ENCODE data around the gene NR6A1.
A peak's percentile ranks its signal among the peaks of the same experiment; 100 is the strongest.
"Not testable (repeated sequence)": the region's sequence is repeated elsewhere in the genome, so short reads cannot be mapped to it uniquely, and the experiment has no call there.

NR6A1 gene

DNA sequence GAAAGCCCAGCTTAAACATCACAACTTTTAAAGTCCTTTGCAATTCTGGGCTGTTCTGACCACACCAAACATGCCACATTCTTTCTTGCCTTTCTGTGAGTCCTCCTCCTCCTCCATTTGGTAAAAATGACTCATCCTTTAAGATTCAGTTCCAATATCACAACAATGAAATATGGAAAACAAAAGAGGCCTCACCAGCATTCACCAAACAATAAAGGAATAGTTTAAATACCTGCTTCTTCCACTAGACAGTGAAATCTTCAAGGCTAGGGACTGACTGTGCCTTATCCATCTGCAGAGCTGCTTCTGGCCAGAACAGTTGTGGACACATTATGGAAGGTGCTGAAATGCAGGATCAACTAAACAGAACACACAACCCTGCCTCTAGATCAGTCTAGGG, 36.0 kb downstream of the NR6A1 start:
- Histone ChIP-seq H4K20me1 (no peaks in the 10 kb centered on the region), H3K36me3 (peaks cover 0 to 10% (median 0%) of the 10 kb centered on the region in 11 experiments; a peak in 6 of 22 replicates), H3K27ac (no peak overlapping the region), H3K9me3 (replicated peaks in 1 of 11) (peaks cover 0 to 4% (median 0%) of the 10 kb centered on the region in 11 experiments; a peak in 1 of 22 replicates), H3K4me1 (peaks cover 11 to 21% (median 17%) of the 10 kb centered on the region in 10 experiments; a peak in 18 of 20 replicates), H3K27me3 (no peaks in the 10 kb centered on the region), H3K9ac (no peak overlapping the region), H3K4me3 (no peak overlapping the region), H3K4me2 (peak overlapping the region in 5 of 11 experiments; percentile 7 to 32 (median 16); a peak in 5 of 22 replicates)
- no peak for TF ChIP-seq Cebpa-rat (IDR thresholded peaks at IDR 0.05)

- not testable (repeated sequence) for H3K36me3 ChIP-seq; H3K27me3 ChIP-seq; H4K20me1 ChIP-seq; H3K4me3 ChIP-seq; H3K9ac ChIP-seq; H3K9me3 ChIP-seq (replicated peaks in 1 of 11); H3K27ac ChIP-seq
- TF ChIP-seq Cebpa-rat (IDR thresholded peaks at IDR 0.05) = 0 out of 22 replicates have a peak, but pooled peaks of 2 of the 11 experiments have one; percentile 34 to 37
- H3K4me1 ChIP-seq = peaks cover 11 to 21% (median 17%) of the 10 kb centered on the region in 10 experiments; a peak in 18 of 20 replicates
- H3K4me2 ChIP-seq = peak overlapping the region in 9 of 11 experiments; percentile 7 to 33 (median 19); a peak in 12 of 22 replicates
Observed at GRCh38 chr9:124734741-124735083, 36.4 kb downstream of the NR6A1 start.

GRCh38 chr9:124733964-124734740, 37.0 kb downstream of the NR6A1 start:
- peaks cover 0 to 10% (median 0%) of the 10 kb centered on the region in 11 experiments; a peak in 6 of 22 replicates for H3K36me3 ChIP-seq
- TF ChIP-seq Cebpa-rat (IDR thresholded peaks at IDR 0.05) = no peak
- H3K4me2 ChIP-seq = peak overlapping the region in 9 of 11 experiments; percentile 7 to 33 (median 17); a peak in 13 of 22 replicates
- no peak overlapping the region for H3K9ac ChIP-seq
- H3K9me3 ChIP-seq (replicated peaks in 1 of 11) = peaks cover 0 to 4% (median 0%) of the 10 kb centered on the region in 11 experiments; a peak in 1 of 22 replicates
- H4K20me1 ChIP-seq = no peaks in the 10 kb centered on the region
- H3K4me1 ChIP-seq = peaks cover 11 to 21% (median 17%) of the 10 kb centered on the region in 10 experiments; a peak in 18 of 20 replicates
- H3K27ac ChIP-seq = no peak overlapping the region
- H3K4me3 ChIP-seq = no peak overlapping the region
- H3K27me3 ChIP-seq = no peaks in the 10 kb centered on the region

GRCh38 chr9:124730772-124731171, 40.3 kb downstream of the NR6A1 start:
- Histone ChIP-seq H3K4me2 (no peak overlapping the region), H3K27ac (no peak overlapping the region), H3K4me1 (peaks cover 10 to 16% (median 13%) of the 10 kb centered on the region in 10 experiments; a peak in 17 of 20 replicates), H3K36me3 (peaks cover 0 to 10% (median 0%) of the 10 kb centered on the region in 11 experiments; a peak in 6 of 22 replicates), H3K9ac (no peak overlapping the region), H3K4me3 (no peak overlapping the region), H3K27me3 (no peaks in the 10 kb centered on the region), H3K9me3 (replicated peaks in 1 of 11) (peaks cover 0 to 4% (median 0%) of the 10 kb centered on the region in 11 experiments; a peak in 1 of 22 replicates), H4K20me1 (no peaks in the 10 kb centered on the region)
- no peak for TF ChIP-seq Cebpa-rat (IDR thresholded peaks at IDR 0.05)

GRCh38 chr9:124726886-124727285, 44.2 kb downstream of the NR6A1 start:
- TF ChIP-seq Cebpa-rat (IDR thresholded peaks at IDR 0.05) = no peak
- H3K9ac ChIP-seq = no peak overlapping the region
- peaks cover 0 to under 1% (median 0%) of the 10 kb centered on the region in 11 experiments; a peak in 1 of 22 replicates for H3K9me3 ChIP-seq (replicated peaks in 1 of 11)
- peaks cover 0 to 7% (median 0%) of the 10 kb centered on the region in 11 experiments; a peak in 4 of 22 replicates for H3K36me3 ChIP-seq
- H3K4me2 ChIP-seq = no peak overlapping the region
- no peaks in the 10 kb centered on the region for H4K20me1 ChIP-seq
- H3K27ac ChIP-seq = no peak overlapping the region
- no peak overlapping the region for H3K4me3 ChIP-seq
- no peaks in the 10 kb centered on the region for H3K4me1 ChIP-seq
- no peaks in the 10 kb centered on the region for H3K27me3 ChIP-seq

DNA sequence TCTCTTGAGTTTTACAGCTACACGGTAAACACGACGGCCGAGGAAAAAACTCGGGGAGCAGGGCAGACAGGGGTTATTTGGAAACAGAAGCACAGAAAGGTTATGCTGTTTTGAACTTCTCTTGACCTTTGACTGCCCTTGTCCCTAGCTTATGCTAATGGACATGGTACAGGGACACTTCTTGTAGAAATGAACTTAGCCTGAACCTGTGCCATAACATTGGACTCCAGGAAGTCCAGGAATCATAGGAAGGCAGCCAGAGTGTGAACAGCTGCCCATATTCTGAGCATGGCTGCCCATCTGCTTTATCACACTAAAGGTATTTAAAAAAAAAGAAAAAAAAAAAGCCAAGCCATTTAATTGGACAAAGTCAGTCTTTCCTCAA, 46.1 kb downstream of the NR6A1 start:
- Histone ChIP-seq H3K4me3 (no peak overlapping the region), H4K20me1 (no peaks in the 10 kb centered on the region), H3K36me3 (no peaks in the 10 kb centered on the region; a peak in 1 of 22 replicates), H3K27me3 (no peaks in the 10 kb centered on the region), H3K4me1 (no peaks in the 10 kb centered on the region), H3K9ac (no peak overlapping the region), H3K9me3 (replicated peaks in 1 of 11) (no peaks in the 10 kb centered on the region), H3K27ac (no peak overlapping the region), H3K4me2 (no peak overlapping the region)
- TF ChIP-seq Cebpa-rat (IDR thresholded peaks at IDR 0.05) = no peak

DNA sequence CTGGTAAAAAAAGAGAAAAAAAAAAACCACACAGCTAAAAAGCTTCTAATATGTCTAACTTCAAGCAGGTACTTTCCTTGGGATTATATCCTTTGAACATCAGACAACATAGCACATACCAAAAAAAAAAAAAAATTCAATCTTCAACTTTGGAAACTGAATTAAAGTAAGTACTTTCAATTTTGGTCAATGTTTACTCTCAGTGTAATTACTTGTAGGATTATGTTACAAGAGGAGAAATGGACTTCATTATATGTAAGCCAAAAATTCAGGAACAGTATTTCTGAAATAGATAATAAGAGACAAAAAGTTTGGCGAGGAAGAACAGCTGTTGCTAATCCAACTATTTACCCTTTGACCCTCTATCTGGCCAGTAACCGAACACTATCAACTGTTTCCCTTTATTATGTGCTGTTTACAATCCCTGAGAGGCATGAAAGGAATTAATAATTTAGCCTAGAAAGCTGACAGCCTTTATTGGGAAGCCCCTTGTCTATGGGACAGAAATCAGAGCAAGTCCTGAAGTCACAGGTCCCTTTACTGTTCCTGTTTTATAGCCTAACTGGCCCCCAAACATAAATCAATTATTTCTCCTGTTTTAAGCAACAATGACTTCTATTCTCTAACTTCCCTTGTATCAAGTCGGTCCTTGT, 46.6 kb downstream of the NR6A1 start:
- H3K36me3 ChIP-seq = no peaks in the 10 kb centered on the region
- no peak overlapping the region for H3K4me2 ChIP-seq
- TF ChIP-seq Cebpa-rat (IDR thresholded peaks at IDR 0.05) = no peak

DNA sequence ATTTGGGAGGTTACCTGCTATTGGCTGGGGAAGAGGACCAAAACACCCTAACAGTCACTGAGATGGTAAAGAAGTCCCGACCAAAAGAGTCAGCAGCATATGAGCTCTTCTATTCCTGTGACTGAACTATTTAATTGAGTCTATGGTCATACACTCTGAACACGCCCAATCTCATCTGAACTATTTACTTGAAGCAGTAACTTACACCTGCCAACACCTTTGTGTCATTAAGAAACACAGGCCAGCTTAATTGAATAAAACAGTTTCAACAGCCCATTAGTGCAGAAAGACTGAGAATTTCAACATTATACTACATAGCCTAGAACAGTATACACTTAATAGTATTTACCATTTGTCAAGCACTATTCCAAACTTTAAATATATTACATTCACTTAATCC, 47.8 kb downstream of the NR6A1 start:
- no peak overlapping the region for H3K4me2 ChIP-seq
- H3K9me3 ChIP-seq (replicated peaks in 1 of 11) = no peaks in the 10 kb centered on the region
- no peak for TF ChIP-seq Cebpa-rat (IDR thresholded peaks at IDR 0.05)
- no peak overlapping the region for H3K4me3 ChIP-seq
- no peak overlapping the region for H3K27ac ChIP-seq
- no peak overlapping the region for H3K9ac ChIP-seq
- no peaks in the 10 kb centered on the region; a peak in 1 of 22 replicates for H4K20me1 ChIP-seq
- H3K27me3 ChIP-seq = no peaks in the 10 kb centered on the region
- no peaks in the 10 kb centered on the region for H3K4me1 ChIP-seq
- H3K36me3 ChIP-seq = no peaks in the 10 kb centered on the region

More for the DNA sequence above, 46.6 kb downstream of the NR6A1 start:
- H3K4me1 ChIP-seq = no peaks in the 10 kb centered on the region
- no peaks in the 10 kb centered on the region for H3K27me3 ChIP-seq
- no peaks in the 10 kb centered on the region for H4K20me1 ChIP-seq
- no peak overlapping the region for H3K9ac ChIP-seq
- H3K27ac ChIP-seq = no peak overlapping the region
- H3K9me3 ChIP-seq (replicated peaks in 1 of 11) = no peaks in the 10 kb centered on the region
- no peak overlapping the region for H3K4me3 ChIP-seq

DNA sequence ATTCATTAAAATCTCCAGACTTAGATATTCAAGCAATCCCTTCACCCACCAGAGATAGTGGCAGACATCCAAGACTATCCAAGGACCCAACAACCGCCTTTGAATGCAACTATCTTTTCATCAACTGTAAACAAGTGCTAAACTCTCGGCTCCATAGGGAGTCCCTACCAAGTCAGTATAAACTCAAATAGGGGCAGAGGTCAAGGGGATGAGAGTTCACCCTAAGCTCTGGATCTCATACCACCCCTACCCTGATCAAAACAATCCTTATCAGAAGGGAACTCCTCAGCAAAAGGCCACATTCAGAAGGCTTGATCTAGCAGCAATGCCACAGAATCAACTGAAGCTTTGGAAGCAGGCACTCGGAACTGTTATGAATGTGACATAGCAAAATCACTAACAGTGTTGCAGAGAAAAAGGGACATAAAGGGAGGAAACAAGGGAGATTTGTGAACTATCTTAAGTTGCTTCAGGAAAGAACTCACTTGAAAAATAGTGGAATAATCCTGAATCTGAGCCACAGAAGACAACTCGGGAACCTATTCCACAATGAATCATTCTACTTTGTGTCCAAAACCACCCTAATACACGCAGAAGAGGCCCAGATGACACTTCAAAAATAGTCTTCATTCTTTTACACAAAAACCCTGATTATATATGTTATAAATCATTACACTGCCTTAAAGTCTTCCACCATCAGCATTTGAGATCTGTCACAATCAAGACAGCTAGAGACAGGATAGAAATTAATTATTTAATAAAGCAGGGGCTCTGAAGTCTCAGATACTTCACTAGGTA, 49.8 kb downstream of the NR6A1 start:
- TF ChIP-seq Cebpa-rat (IDR thresholded peaks at IDR 0.05) = no peak
- Histone ChIP-seq H3K9ac (no peak overlapping the region), H3K4me3 (no peak overlapping the region), H3K36me3 (no peaks in the 10 kb centered on the region), H3K9me3 (replicated peaks in 1 of 11) (no peaks in the 10 kb centered on the region), H3K4me2 (no peak overlapping the region), H3K27me3 (no peaks in the 10 kb centered on the region), H3K27ac (no peak overlapping the region), H4K20me1 (no peaks in the 10 kb centered on the region; a peak in 1 of 22 replicates), H3K4me1 (no peaks in the 10 kb centered on the region)
